Right lobe of liver (tissue), 6 donors: ENCODE data around the gene TLE1. TPM values are rescaled to one million over a fixed set of nuclear protein-coding genes. Genes with fewer than 3 reads are reported as not detected.

Source experiments
- ATAC-seq, 4 donors: fragments of 200-7000 bp; cut with Tn5 transposase; one replicate each; pipeline ENCODE4 v1.9.1; 2020; ENCODE audit warnings: mild to moderate bottlenecking in 4 of 4, moderate library complexity in 4 of 4
- DNase-seq, 3 donors: peaks; one replicate each; pipeline ENCODE4 v3.0.0-alpha.2; 2020
- H3K27ac ChIP-seq, 3 donors: fragments of 200-600 bp; one replicate each; pipeline ENCODE4 v1.8.0; 2022
- H3K27me3 ChIP-seq, 2 donors: fragments of 200-600 bp; one replicate each; pipeline ENCODE4 v1.8.0; 2022
- H3K36me3 ChIP-seq, 4 donors: fragments of 200-600 bp; sonication (generic) in 1 of 4; one replicate each; pipeline versions ENCODE4 v1.5.1 to v1.8.0; 2017 to 2022; ENCODE audit warnings: control low read depth in 1 of 4
- H3K4me1 ChIP-seq, 4 donors: fragments of 200-600 bp; sonication (generic) in 1 of 4; one replicate each; pipeline versions ENCODE4 v1.5.1 to v1.8.0; 2017 to 2022; ENCODE audit warnings: control low read depth in 1 of 4
- H3K4me3 ChIP-seq, 3 donors: fragments of 200-600 bp; one replicate each; pipeline ENCODE4 v1.8.0; 2022
- H3K9me3 ChIP-seq, 4 donors: fragments of 200-600 bp; sonication (generic) in 1 of 4; one replicate each; pipeline versions ENCODE4 v1.5.1 to v1.8.0; 2017 to 2022; ENCODE audit warnings: control low read depth in 1 of 4
- CTCF ChIP-seq, 4 donors: fragments of 200-600 bp in 3 of 4; fragments of 450-650 bp in 1 of 4; IDR thresholded peaks; one replicate each; pipeline versions ENCODE4 v1.5.1 to v1.8.0; 2016 to 2022; ENCODE audit warnings: antibody characterized with exemption in 4 of 4, mild to moderate bottlenecking in 2 of 4
- POLR2A ChIP-seq: fragments of 450-650 bp; IDR thresholded peaks from one replicate; pipeline ENCODE4 v1.6.1; 2017; ENCODE audit warnings: antibody characterized with exemption, mild to moderate bottlenecking
- WGBS: methylation state at CpG from one replicate; pipeline ENCODE4 v1.1.6; 2018; ENCODE audit warnings: low coverage, low lambda C conversion rate; ENCODE audit not compliant: insufficient coverage; ENCODE audit errors: missing lambda C conversion rate; 5-methylcytosine and 5-hydroxymethylcytosine counted together
- intact Hi-C, 2 donors: fragments of 100-400 bp; cut with DNase I; formaldehyde crosslinking; loops; one replicate each; pipeline versions ENCODE4 v1.11.2 to v1.14.1; 2022
- total RNA-seq, 6 experiments: library from RNA; depleted of rRNA in 2 of 6; stranded (reverse); fragments of >200 nt in 2 of 6; fragmentation: NEBNext Ultra II Directional in 3 of 6; extraction: Animal tissue kit (Norgen Biotek cat#: 25700) in 3 of 6; gene quantifications; one replicate each; pipeline versions ENCODE4 v1.1.0 to v1.2.4, GENCODE V29; 2016 to 2023
- donor health status: DM: no; HTN: yes; CAD: no.
- donor health status: DM: no; HTN: no; CAD: no.
- donor health status: DM: no; HTN: no; CAD: no.
- donor health status: DM: no; HTN: yes; CAD: no.
- donor health status: DM: no; HTN: yes; CAD: no.

Gene TLE1
- total RNA-seq, 6 experiments from 2014 or later = 31.9 to 62.9 (median 58.0) TPM

GRCh38 chr9:81682177-81682576 is 7.2 kb downstream of the TLE1 start:
- Histone ChIP-seq H3K4me3 (no peak overlapping the region), H3K27ac (no peak overlapping the region), H3K36me3 (peaks cover 0 to 36% (median 4%) of the 10 kb centered on the region in 4 donors), H3K27me3 (no peaks in the 10 kb centered on the region), H3K9me3 (no peaks in the 10 kb centered on the region), H3K4me1 (peaks cover 0 to 42% (median 15%) of the 10 kb centered on the region in 4 donors)
- WGBS = 88% methylated on average over 4 of the region's 4 CpGs
- intact Hi-C loops = no loop called here
- no peak for TF ChIP-seq CTCF (IDR thresholded peaks at IDR 0.05)
- ATAC-seq (no peak), DNase-seq (no peak)

GRCh38 chr9:81680506-81680905 is 8.8 kb downstream of the TLE1 start:
- TF ChIP-seq POLR2A = no peak
- TF ChIP-seq CTCF (IDR thresholded peaks at IDR 0.05) = no peak
- ATAC-seq = no peak
- Histone ChIP-seq H3K9me3 (no peaks in the 10 kb centered on the region), H3K27me3 (no peaks in the 10 kb centered on the region), H3K4me1 (peaks cover 0 to 30% (median 12%) of the 10 kb centered on the region in 4 donors), H3K4me3 (no peak overlapping the region), H3K27ac (no peak overlapping the region), H3K36me3 (peaks cover 0 to 36% (median 4%) of the 10 kb centered on the region in 4 donors)
- DNase-seq = no peak
- intact Hi-C loops = no loop called here
- no CpG with 5 or more reads among the region's 1 CpG for WGBS

GRCh38 chr9:81680006-81680405 is 9.3 kb downstream of the TLE1 start:
- Histone ChIP-seq H3K36me3 (peaks cover 0 to 34% (median 6%) of the 10 kb centered on the region in 4 donors), H3K27ac (no peak overlapping the region), H3K4me3 (no peak overlapping the region), H3K9me3 (no peaks in the 10 kb centered on the region), H3K4me1 (peaks cover 0 to 25% (median 8%) of the 10 kb centered on the region in 4 donors), H3K27me3 (no peaks in the 10 kb centered on the region)
- ATAC-seq (no peak), DNase-seq (no peak)
- WGBS = 77% methylated on average over 9 of the region's 9 CpGs
- intact Hi-C loops = no loop called here
- TF ChIP-seq POLR2A = no peak
- no peak for TF ChIP-seq CTCF (IDR thresholded peaks at IDR 0.05)

- Histone ChIP-seq H3K27ac (no peak overlapping the region), H3K9me3 (no peaks in the 10 kb centered on the region), H3K4me1 (peaks cover 0 to 12% (median under 1%) of the 10 kb centered on the region in 4 donors), H3K36me3 (peaks cover 0 to 20% (median 4%) of the 10 kb centered on the region in 4 donors), H3K4me3 (no peak overlapping the region), H3K27me3 (no peaks in the 10 kb centered on the region)
- intact Hi-C loops = no loop called here
- no peak for DNase-seq
- ATAC-seq = no peak
- TF ChIP-seq CTCF (IDR thresholded peaks at IDR 0.05) = no peak
- no peak for TF ChIP-seq POLR2A
- 82% methylated on average over 1 of the region's 1 CpG for WGBS
Observed at GRCh38 chr9:81678088-81678487, 11.3 kb downstream of the TLE1 start.

- WGBS = 78% methylated on average over 2 of the region's 2 CpGs
- H3K9me3 ChIP-seq = no peaks in the 10 kb centered on the region
- peaks cover 0 to 22% (median 5%) of the 10 kb centered on the region in 4 donors for H3K4me1 ChIP-seq
- TF ChIP-seq POLR2A (no peak), CTCF (IDR thresholded peaks at IDR 0.05) (no peak)
- no peak for DNase-seq
- no peak overlapping the region for H3K27ac ChIP-seq
- no peaks in the 10 kb centered on the region for H3K27me3 ChIP-seq
- intact Hi-C loops = no loop called here
- peak in 1 of 4 donors; percentile 25 for ATAC-seq
- peaks cover 0 to 20% (median 4%) of the 10 kb centered on the region in 4 donors for H3K36me3 ChIP-seq
- no peak overlapping the region for H3K4me3 ChIP-seq
Observed at GRCh38 chr9:81676395-81676794, 13.0 kb downstream of the TLE1 start.
